Measurements from ENCODE around the gene RNF11.

DNA sequence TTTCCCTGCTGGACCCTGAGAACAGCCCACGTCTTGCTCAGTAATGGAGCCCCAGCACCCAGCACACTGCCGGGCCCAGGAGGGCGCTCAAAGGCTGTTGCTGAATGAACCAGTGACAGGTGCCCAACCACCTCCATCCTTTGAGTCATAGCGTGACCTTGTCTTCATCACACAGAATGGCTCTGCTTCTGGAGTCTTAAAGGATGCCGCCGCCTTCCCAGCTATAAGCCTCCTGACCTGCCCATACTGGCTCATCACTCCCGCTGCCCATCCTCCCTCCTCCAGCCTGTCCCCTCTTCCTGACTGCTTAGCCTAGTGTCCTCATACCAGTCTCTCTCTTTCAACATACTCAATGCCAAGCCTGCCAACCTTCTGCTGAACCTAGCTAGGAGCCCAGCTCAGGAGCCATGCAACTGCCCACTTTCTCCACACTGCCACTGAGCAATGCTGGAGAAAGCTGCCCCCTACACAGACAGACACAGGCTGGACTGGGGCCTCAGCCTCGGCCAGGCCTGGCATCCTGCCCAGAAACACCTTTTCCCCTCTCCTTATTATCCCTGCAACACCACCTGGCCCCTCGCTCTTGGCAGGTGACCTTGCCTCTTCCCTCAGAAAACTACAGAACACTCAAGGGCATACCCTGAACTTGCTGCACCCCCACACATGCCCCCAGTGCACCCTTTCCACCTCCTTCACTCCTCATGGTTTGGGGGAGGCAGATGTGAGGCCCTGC lies 80.2 kb downstream of the RNF11 start:
- no peak for TF ChIP-seq POLR2A (IDR thresholded peaks at IDR 0.05)
- TF ChIP-seq, protein P1, sequence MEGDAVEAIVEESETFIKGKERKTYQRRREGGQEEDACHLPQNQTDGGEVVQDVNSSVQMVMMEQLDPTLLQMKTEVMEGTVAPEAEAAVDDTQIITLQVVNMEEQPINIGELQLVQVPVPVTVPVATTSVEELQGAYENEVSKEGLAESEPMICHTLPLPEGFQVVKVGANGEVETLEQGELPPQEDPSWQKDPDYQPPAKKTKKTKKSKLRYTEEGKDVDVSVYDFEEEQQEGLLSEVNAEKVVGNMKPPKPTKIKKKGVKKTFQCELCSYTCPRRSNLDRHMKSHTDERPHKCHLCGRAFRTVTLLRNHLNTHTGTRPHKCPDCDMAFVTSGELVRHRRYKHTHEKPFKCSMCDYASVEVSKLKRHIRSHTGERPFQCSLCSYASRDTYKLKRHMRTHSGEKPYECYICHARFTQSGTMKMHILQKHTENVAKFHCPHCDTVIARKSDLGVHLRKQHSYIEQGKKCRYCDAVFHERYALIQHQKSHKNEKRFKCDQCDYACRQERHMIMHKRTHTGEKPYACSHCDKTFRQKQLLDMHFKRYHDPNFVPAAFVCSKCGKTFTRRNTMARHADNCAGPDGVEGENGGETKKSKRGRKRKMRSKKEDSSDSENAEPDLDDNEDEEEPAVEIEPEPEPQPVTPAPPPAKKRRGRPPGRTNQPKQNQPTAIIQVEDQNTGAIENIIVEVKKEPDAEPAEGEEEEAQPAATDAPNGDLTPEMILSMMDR (IDR thresholded peaks at IDR 0.05): no peak
